Mucosa of descending colon (tissue), 3 donors: Measurements from ENCODE around the gene TMEM18. TPM values are rescaled to one million over a fixed set of nuclear protein-coding genes. Genes with fewer than 3 reads are reported as not detected.
"Not testable (repeated sequence)": the region's sequence is repeated elsewhere in the genome, so short reads cannot be mapped to it uniquely, and the experiment has no call there.

Experiments used
- ATAC-seq: fragments of 200-7000 bp; cut with Tn5 transposase; one replicate; pipeline ENCODE4 v1.9.1; 2020; ENCODE audit warnings: mild to moderate bottlenecking, moderate library complexity
- DNase-seq, 3 donors: peaks; one replicate each; pipeline ENCODE4 v3.0.0-alpha.2; 2020
- H3K36me3 ChIP-seq: fragments of 200-600 bp; one replicate; pipeline ENCODE4 v1.8.0; 2021; ENCODE audit warnings: low read depth, mild to moderate bottlenecking
- H3K4me1 ChIP-seq: fragments of 200-600 bp; one replicate; pipeline ENCODE4 v1.8.0; 2021; ENCODE audit warnings: low read depth, mild to moderate bottlenecking
- H3K4me3 ChIP-seq: fragments of 200-600 bp; one replicate; pipeline ENCODE4 v1.8.0; 2021; ENCODE audit warnings: mild to moderate bottlenecking
- H3K9me3 ChIP-seq: fragments of 200-600 bp; one replicate; pipeline ENCODE4 v1.8.0; 2021; ENCODE audit warnings: mild to moderate bottlenecking
- intact Hi-C, 2 donors: fragments of 100-400 bp; cut with DNase I in 1 of 2; cut with micrococcal nuclease in 1 of 2; formaldehyde crosslinking; loops; one replicate each; pipeline versions ENCODE4 v1.11.0 to v1.11.1; 2022; cut with DNase I, micrococcal nuclease
- total RNA-seq, 3 donors: library from RNA; stranded (reverse); fragmentation: NEBNext Ultra II Directional in 2 of 3; extraction: Animal tissue kit (Norgen Biotek cat#: 25700) in 2 of 3; gene quantifications; one replicate each; pipeline versions ENCODE4 v1.2.1 to v1.2.4, GENCODE V29; 2021 to 2023
- TF ChIP-seq, protein P1 (sequence below): fragments of 200-600 bp; IDR thresholded peaks from one replicate; pipeline ENCODE4 v1.8.0; 2022; ENCODE audit warnings: antibody characterized with exemption, mild to moderate bottlenecking
- donor health status: DM: no; HTN: no; CAD: no; lungs with moderate emphysema.
- donor health status: DM: no; HTN: no; CAD: no.
- donor health status: DM: no; HTN: yes; CAD: no.

Gene TMEM18
- total RNA-seq, 3 donors from 2014 or later = 13.9 to 22.3 (median 19.0) TPM

DNA sequence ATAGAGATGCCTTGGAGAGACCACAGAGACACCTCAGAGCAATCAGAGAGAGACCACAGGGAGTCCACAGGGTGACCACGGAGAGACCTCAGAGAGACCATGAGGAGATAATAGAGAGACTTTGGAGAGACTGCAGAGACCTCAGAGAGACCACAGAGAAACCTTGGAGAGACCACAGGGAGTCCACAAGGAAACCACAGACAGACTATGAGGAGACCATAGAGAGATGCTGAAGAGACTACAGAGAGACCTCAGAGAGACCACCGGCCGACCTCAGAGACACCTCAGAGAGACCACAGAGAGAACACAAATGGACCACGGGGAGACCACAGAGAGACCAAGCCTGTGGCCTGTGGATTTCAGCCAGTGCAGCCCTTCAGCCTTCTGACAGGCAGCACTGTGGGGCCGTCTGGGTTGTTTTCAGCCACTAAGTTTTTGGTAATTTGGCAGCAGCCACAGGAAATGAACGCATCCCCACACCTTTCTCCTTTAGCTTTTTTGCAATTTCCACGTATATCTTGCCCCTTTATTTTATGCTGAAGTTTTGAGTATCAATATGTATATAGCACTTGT, 11.4 kb upstream of the TMEM18 start:
- DNase-seq (no peak), ATAC-seq (no peak)
- Histone ChIP-seq H3K4me1 (no peaks in the 10 kb centered on the region), H3K9me3 (peaks cover 19% of the 10 kb centered on the region), H3K4me3 (no peak overlapping the region), H3K36me3 (no peaks in the 10 kb centered on the region)
- intact Hi-C loops = no loop called here
- TF ChIP-seq, protein P1, sequence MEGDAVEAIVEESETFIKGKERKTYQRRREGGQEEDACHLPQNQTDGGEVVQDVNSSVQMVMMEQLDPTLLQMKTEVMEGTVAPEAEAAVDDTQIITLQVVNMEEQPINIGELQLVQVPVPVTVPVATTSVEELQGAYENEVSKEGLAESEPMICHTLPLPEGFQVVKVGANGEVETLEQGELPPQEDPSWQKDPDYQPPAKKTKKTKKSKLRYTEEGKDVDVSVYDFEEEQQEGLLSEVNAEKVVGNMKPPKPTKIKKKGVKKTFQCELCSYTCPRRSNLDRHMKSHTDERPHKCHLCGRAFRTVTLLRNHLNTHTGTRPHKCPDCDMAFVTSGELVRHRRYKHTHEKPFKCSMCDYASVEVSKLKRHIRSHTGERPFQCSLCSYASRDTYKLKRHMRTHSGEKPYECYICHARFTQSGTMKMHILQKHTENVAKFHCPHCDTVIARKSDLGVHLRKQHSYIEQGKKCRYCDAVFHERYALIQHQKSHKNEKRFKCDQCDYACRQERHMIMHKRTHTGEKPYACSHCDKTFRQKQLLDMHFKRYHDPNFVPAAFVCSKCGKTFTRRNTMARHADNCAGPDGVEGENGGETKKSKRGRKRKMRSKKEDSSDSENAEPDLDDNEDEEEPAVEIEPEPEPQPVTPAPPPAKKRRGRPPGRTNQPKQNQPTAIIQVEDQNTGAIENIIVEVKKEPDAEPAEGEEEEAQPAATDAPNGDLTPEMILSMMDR = no peak

DNA sequence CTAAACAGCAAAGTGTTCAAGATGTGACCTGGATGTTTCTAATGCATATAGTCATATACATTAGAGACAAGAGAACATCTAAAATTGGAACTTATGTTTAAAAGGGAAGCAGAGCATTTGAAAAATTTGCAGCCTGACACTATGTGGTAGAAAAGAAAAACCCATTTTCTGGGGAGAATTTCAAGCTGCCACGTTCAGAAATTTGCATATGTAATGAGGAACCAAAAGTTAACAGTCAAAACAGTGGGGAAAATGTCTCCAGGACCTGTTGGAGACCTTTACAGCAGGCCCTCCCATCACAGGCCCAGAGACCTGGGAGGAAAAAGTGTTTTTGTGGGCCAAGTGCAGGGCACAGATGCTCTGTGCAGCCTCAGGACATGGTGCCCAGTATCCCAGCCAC, 8.2 kb upstream of the TMEM18 start:
- TF ChIP-seq, protein P1 = no peak
- DNase-seq (no peak), ATAC-seq (no peak)
- intact Hi-C loops = no loop called here
- Histone ChIP-seq H3K4me3 (no peak overlapping the region), H3K4me1 (no peaks in the 10 kb centered on the region), H3K9me3 (peaks cover 19% of the 10 kb centered on the region), H3K36me3 (no peaks in the 10 kb centered on the region)

DNA sequence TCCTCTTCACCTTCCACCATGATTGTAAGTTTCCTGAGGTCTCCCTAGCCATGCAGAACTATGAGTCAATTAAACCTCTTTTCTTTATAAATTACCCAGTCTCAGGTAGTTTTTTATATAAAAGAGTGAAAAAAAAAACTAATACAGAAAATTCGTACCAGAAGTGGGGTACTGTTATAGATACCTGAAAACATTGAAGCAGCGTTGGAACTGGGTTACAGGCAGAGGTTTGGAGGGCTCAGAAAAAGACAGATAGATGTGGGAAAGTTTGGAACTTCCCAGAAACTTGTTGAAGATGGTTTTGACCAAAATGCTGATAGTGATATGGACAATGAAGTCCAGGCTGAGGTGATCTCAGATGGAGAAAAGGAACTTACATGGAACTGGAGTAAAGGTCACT, 7.7 kb upstream of the TMEM18 start:
- DNase-seq, H3K4me1 ChIP-seq, ATAC-seq, H3K4me3 ChIP-seq, H3K36me3 ChIP-seq, intact Hi-C loops: not testable (repeated sequence)
- H3K9me3 ChIP-seq = peaks cover 19% of the 10 kb centered on the region

DNA sequence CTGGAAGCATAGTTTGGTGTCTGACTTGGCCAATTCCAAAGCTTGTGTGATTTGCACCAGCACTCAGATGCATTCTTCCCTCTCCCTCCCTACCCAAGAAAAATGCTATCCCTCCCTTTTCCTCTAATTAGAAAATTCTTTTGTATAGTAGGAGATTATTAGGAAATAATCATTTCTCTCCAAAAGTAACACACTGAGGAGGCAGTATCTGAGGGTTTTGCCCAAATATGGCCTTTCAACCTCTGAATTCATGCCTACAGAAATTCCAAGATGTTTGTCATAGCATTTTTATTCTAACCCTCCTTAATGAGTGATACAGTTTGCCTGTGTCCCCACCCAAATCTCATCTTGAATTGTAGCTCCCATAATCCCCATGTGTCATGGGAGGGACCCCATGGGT, 5.0 kb upstream of the TMEM18 start:
- ATAC-seq = no peak
- intact Hi-C loops = no loop called here

DNA sequence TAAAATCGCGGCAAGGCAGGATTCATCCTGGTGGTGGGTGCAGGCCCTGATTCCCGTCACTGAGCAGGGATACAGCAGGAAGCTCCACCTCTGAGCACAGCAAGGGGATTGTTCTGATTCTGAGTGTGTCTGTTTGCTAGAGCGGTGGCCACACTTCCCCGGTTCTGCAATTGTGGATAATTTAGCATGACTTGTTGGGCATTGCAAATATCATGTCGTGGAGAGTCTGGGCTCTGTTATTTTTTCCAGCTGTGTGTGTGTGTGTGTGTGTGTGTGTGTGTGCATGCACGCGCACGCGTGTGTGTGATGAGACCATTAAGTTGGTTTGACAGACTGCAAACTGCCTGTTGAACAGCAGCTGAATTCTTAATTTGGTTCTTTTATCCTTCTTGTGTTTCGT, 4.1 kb upstream of the TMEM18 start:
- DNase-seq = no peak

More for the DNA sequence above, 5.0 kb upstream of the TMEM18 start:
- no peak for DNase-seq
- TF ChIP-seq, protein P1 = no peak
- Histone ChIP-seq H3K9me3 (peaks cover 19% of the 10 kb centered on the region), H3K4me1 (no peaks in the 10 kb centered on the region), H3K4me3 (no peak overlapping the region), H3K36me3 (no peaks in the 10 kb centered on the region)

DNA sequence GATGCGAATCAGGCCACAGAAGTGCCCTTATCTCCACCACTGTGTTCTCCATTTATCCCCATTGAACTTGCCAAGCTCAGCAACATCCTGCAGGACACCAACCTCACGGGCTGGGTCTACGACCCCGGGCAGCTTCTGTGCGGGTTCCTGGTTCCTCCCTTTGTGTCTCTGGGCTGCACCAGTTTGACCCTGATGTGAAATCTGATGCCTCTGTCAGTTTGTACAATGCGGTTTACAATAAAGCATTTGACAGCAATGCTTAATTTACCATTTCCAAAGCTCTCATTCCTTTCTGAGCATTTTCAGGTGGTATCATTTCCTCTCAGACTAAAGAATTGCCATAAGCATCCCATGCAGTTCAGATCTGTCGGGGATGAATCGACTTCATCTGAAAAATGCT, 3.3 kb upstream of the TMEM18 start:
- ATAC-seq = no peak
- H3K4me3 ChIP-seq = no peak overlapping the region
- H3K36me3 ChIP-seq = no peaks in the 10 kb centered on the region
- intact Hi-C loops = no loop called here
- H3K9me3 ChIP-seq = peaks cover 13% of the 10 kb centered on the region
- peak in 1 of 3 donors; percentile 32 for DNase-seq
- H3K4me1 ChIP-seq = peaks cover 6% of the 10 kb centered on the region
- TF ChIP-seq, protein P1 = no peak

More for the DNA sequence above, 4.1 kb upstream of the TMEM18 start:
- Histone ChIP-seq H3K4me1 (no peaks in the 10 kb centered on the region), H3K9me3 (peaks cover 19% of the 10 kb centered on the region), H3K4me3 (no peak overlapping the region), H3K36me3 (no peaks in the 10 kb centered on the region)
- intact Hi-C loops = no loop called here
- TF ChIP-seq, protein P1 = no peak
- ATAC-seq = no peak
